Measurements from ENCODE around the gene RBM47.

The RBM47 gene

GRCh38 chr4:40388239-40388638, 241.4 kb downstream of the RBM47 start:
- peak; percentile 14 for DNase-seq (ENCODE audit: low read depth)
- no peak for TF ChIP-seq CTCF (IDR thresholded peaks at IDR 0.05; ENCODE audit: insufficient read depth, low read depth, low read length, missing control alignments)
- no peak overlapping the region for H3K4me3 ChIP-seq (ENCODE audit: low read depth, low read length)

GRCh38 chr4:40380647-40381046, 249.0 kb downstream of the RBM47 start:
- H3K4me3 ChIP-seq (ENCODE audit: low read depth, low read length) = no peak overlapping the region
- DNase-seq (ENCODE audit: low read depth) = no peak
- TF ChIP-seq CTCF (IDR thresholded peaks at IDR 0.05; ENCODE audit: insufficient read depth, low read depth, low read length, missing control alignments) = no peak

GRCh38 chr4:40379248-40379647, 250.4 kb downstream of the RBM47 start:
- no peak for TF ChIP-seq CTCF (IDR thresholded peaks at IDR 0.05; ENCODE audit: insufficient read depth, low read depth, low read length, missing control alignments)
- no peak for DNase-seq (ENCODE audit: low read depth)
- H3K4me3 ChIP-seq (ENCODE audit: low read depth, low read length) = no peak overlapping the region

- TF ChIP-seq CTCF (IDR thresholded peaks at IDR 0.05; ENCODE audit: insufficient read depth, low read depth, low read length, missing control alignments) = no peak
- H3K4me3 ChIP-seq (ENCODE audit: low read depth, low read length) = no peak overlapping the region
- no peak for DNase-seq (ENCODE audit: low read depth)
These were observed 251.0 kb downstream of the RBM47 start for GRCh38 chr4:40378619-40379018.

- no peak overlapping the region for H3K4me3 ChIP-seq (ENCODE audit: low read depth, low read length)
- TF ChIP-seq CTCF (IDR thresholded peaks at IDR 0.05; ENCODE audit: insufficient read depth, low read depth, low read length, missing control alignments) = no peak
- DNase-seq (ENCODE audit: low read depth) = peak; percentile 18
These were observed 251.9 kb downstream of the RBM47 start for GRCh38 chr4:40377512-40378365.

GRCh38 chr4:40375620-40376019, 254.0 kb downstream of the RBM47 start:
- DNase-seq (ENCODE audit: low read depth) = no peak
- TF ChIP-seq CTCF (IDR thresholded peaks at IDR 0.05; ENCODE audit: insufficient read depth, low read depth, low read length, missing control alignments) = no peak
- H3K4me3 ChIP-seq (ENCODE audit: low read depth, low read length) = no peak overlapping the region

GRCh38 chr4:40375095-40375494, 254.6 kb downstream of the RBM47 start:
- no peak for TF ChIP-seq CTCF (IDR thresholded peaks at IDR 0.05; ENCODE audit: insufficient read depth, low read depth, low read length, missing control alignments)
- DNase-seq (ENCODE audit: low read depth) = no peak
- H3K4me3 ChIP-seq (ENCODE audit: low read depth, low read length) = no peak overlapping the region
